Lung microvascular endothelial cell (primary cell): Measurements from ENCODE around the gene ARHGAP6. TPM values are rescaled to one million over a fixed set of nuclear protein-coding genes. Genes with fewer than 3 reads are reported as not detected.

Experiments used
- DNase-seq, 2 donors: peaks; one replicate each; pipeline versions ENCODE4 v3.0.0 to v3.0.0-alpha.2; 2010; ENCODE audit warnings: low read depth in 2 of 2
- total RNA-seq: library from RNA; depleted of rRNA; stranded (reverse); fragments of >200 nt; gene quantifications from 2 replicates; pipeline ENCODE4 v1.2.1, GENCODE V29; 2014

Gene ARHGAP6
- total RNA-seq, 1 donor from 2014 or later, result under 0.01 TPM

GRCh38 chrX:11575332-11575731 lies 90.4 kb downstream of the ARHGAP6 start:
- DNase-seq, result no peak

DNA sequence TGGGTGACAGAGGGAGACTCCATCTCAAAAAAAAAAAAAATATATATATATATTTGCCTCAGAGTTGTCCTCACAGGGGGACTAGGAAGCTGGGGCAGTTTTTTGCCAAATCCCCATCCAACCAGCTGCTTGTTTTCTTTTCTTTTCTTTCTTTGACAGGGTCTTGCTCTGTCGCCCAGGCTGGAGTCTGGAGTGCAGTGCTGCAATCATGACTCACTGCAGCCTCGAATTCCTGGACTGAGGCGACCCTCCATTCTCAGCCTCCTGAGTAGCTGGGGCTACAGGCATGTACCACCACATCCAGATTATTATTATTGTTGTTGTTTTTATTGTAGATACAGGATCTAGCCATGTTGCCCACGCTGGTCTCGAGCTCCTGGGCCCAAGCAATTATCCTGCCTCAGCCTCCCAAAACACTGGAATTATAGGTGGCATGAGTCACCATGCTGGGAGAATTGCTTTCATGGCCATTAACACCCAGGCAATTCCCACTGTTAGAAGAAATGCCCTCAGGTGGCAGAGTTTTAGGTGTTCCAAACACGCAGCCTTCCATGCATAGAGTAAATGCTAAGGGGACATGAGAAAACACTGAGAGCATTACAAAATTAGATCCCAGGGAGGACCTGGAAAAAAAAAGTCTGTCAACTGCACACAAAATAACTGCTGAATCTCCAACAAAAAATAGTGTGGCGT lies 98.0 kb downstream of the ARHGAP6 start:
- no peak for DNase-seq

DNA sequence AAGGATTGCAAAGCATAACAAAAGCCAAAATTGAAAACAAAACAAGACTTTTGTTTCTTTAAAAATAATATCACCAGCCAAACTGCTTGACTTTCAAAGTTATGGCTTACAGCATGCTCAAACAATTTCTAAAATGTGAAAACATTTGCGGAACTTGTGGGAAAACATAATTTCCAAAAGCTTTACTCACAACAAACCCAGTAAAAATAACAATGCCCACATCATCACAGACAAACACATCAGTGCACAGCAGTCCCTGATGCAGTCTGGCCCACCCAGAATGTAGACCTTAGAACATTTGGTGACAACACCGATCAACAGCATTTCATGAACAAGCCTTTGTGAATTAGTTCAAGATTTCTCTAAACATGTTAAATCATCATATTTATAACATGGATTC lies 98.9 kb downstream of the ARHGAP6 start:
- DNase-seq, result no peak

- DNase-seq, result no peak
Observed at GRCh38 chrX:11566173-11566572, 99.5 kb downstream of the ARHGAP6 start.

- no peak for DNase-seq
Observed at GRCh38 chrX:11564546-11564945, 101.2 kb downstream of the ARHGAP6 start.

- no peak for DNase-seq
Observed at GRCh38 chrX:11562570-11562969, 103.2 kb downstream of the ARHGAP6 start.

DNA sequence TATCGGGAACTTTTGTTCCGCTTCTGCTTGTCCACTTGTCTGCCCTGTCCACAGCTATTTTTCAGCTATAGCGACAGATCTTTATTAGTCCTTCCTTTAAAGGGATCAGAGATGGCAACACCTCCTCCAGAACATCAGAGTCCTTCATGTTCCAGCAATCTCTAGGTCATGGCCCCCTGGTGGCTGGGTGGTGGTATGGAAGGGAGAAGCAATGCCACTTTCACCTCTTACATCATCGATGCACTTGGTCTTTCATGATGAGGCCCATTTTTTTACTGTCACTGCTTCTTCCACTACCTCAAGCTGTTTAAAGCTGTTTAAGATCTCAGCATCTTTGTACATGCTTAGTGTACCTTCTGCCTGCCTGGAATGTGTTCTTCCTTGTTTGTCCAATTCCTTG lies 106.7 kb downstream of the ARHGAP6 start:
- peak; percentile 9 to 18 for DNase-seq

DNA sequence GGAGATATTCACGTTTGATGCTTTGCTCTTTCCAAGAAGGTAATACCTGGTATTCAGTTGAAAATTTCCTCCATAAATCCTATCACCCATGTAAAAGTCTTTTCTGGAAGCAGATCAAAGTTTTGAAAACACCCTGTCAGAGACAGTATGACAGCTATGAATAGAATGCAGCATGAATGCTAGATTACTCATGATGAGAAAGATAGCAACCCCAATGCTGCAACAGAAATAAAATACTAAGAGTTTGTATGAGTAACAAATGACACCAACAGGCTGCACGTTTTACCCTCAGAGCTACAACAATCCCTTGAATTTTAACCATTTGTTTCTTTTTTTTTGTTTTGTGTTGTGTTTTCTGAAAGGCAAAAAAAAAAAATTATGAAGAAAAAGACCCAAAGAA lies 108.6 kb downstream of the ARHGAP6 start:
- DNase-seq, result peak in 1 of 2 donors; percentile 11

- no peak for DNase-seq
Observed at GRCh38 chrX:11555759-11556158, 110.0 kb downstream of the ARHGAP6 start.

GRCh38 chrX:11553594-11553993 lies 112.1 kb downstream of the ARHGAP6 start:
- DNase-seq, result no peak

DNA sequence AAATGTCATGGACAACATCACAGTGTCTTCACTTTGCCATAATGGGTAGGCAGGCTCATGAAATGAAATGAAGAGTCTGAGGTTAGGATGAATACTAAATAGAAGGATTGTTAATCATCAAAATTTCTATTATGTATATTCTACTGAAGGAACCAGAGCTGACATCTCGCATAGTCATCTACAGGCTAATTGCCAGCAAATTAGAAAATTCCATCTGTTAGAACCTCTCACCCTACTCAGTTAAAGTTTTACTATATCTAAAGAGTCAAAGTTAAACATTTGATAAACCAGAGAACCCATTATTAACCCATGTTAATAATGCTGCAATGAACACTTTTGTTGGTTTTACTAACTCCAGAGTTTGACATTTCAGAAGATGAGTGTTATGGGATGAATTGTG lies 114.6 kb downstream of the ARHGAP6 start:
- DNase-seq, result no peak

DNA sequence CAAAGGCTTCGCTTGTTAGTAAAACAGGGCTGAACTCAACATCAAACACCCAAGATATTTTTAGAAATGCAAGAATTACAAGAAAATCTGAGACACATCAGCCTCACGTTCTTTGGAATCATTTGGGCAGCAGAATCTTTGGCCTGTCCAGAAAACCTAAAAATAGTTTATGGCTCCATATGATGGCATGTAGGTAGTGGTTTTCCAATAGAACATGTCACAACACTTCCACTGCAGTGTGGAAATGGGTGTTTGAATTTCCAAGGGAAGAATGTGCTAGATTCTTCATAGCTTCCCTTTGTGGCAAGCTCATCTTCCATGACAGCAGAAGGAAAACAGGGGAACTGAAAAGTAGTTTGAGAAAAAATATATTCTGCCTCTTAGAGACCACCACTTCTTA lies 118.8 kb downstream of the ARHGAP6 start:
- DNase-seq, result no peak

DNA sequence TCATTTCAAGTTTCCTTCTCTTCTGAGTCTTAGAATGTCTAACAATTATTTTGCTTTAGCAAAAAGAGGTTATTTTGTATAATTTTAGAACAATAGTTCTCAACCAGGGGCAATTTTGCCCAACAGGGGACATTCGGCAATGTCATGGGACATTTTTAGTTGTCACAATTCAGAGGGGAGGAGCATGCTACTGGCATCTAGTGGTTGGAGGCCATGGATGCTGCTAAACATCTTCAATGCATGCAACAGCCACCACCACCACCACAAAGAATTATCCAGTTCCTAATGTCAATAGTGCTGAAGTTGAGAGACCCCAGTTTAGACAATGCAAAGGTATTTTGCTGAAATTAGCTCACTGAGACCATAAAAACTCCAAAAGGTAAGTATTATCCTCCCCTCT lies 122.5 kb downstream of the ARHGAP6 start:
- DNase-seq, result no peak

DNA sequence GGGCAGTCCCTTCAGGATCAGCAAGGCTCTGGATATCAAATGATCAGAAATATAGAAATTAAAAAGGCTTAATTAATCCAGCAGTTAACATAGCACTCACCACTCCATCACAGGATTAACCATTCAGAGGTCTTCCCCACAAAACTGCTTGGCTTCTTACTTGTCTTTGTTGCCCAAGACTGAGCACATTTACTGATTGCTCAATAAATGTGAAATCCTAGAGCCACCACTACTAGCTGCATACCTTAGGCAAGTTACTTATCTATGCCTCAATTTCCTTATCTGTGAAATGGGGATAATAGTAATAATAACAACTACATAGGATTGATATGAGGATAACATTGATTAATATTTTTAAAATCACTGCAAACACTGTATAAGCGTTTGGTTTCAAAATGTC lies 124.2 kb downstream of the ARHGAP6 start:
- DNase-seq, result no peak

GRCh38 chrX:11540532-11541377 lies 125.0 kb downstream of the ARHGAP6 start:
- no peak for DNase-seq

DNA sequence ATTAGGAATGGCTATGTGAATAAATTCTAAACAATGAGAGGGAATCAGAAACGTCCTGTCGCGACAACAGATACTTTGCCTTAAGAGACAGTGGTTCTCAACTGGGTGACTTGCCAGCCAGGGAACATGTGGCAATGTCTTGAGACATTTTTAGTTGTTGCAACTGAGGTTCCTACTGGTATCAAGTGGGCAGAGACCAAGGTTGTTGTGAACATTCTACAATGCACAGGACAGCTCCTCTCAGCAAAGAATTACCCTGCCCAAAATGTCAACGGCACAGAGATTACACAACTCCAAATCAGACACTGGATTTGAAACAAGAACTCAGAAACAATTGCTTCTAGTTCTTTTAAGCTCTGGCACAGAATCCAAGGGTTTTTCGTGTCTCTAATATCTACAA lies 128.6 kb downstream of the ARHGAP6 start:
- DNase-seq, result no peak

DNA sequence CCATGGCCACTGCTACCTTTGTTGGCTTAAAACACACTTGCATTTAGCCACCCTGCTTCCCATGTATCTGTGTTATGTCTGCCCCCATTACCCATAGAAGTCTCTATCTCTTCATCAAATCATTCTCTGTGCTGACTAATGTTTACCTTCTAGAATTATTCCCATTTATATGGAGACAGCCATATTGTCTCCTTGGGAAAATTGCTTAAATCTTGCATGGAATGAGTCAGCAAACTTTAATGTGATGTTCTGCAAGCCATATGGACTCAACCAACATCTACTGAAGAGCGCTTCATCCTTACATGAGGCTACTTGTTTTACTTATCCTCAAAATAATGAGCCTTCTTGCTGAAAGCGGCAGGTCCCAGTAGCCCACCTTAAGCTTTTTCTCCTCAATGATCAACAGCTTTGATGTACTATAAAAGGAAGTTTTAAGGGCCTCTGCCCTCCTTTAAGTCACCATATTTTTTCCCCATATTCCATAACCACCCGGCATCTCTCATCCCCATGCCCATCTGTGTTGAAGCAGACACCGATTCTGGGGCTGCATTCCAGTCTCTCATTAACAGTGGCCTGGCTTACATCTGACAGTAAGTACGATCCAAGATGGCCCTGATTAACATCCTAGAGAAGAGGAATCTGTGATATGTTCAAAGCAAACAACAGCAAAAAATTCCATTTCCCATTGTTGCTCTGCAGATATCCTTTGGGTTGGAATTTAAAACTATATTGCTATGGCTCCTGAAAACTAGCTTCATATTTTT lies 130.4 kb downstream of the ARHGAP6 start:
- no peak for DNase-seq

DNA sequence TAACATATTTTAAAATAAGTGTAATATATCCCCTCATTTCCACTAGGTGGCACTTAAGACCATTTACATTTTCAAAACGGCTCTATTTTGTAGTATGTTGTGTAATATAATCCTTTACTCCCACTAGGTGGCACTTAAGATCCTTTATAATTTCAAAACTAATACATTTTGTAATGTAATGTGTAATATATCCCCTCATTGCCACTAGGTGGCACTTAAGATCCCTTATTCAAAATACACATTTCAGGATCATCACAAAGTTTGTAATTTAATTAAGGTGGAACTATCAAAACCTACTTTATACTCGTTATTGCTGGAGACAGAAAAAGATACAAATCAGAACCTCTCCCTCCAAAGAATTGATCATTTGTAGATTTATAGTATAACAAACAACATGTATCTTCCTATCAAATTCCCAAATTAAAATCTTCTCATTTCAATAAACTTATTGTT lies 132.5 kb downstream of the ARHGAP6 start:
- DNase-seq, result peak; percentile 81 to 87

DNA sequence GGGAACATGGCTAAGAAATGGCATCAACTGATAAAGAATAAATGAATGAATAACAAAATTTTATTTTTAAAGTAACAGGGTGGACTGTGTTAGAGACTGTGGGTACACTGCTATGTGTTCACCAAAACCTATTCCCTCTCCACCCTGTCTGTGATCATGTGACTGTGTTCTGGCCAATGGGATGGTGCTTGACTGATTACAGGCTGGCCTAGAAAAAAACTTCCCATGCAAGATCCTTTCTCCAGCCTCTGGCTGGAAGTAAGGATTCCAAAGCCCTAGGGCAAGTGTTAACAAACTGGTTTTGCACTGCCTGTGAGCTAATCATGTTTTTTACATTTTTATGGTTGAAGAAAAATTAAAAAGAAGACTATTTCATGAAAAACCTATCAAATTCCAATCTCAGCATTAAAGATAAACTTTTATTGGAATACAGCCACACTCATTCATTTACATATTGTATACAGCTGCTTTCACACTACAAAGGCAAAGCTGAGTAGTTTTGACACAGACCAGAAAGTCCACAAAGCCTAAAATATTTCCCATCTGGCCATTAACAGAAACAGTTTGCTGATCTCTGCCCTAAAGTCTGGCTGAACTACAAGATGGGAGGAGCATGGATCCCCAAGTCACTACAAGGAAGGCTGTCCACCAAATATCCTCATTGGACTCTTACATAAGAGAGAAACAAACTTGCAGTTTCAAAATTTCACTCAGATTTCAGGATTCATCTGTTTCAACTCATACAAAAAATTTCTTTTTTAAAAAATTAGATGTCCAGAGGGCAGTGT lies 133.2 kb downstream of the ARHGAP6 start:
- no peak for DNase-seq

DNA sequence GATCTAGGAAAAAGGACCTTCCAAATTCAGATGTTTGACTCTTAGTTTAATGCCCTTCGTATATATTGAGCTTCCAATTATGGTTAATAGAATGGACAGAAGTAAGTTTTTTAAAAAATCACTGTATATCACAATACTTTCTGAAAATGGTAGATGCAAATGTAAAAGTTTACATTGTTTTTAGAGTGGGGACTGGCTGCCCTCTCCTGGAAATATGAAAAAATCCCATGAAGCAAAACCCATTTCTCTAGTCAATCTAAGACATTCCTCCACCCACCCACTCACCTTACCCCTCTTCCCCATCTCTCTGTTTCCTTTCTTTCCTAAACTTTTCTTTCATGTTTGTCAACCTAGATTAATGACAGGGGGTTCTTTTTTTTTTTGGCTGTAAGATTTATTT lies 134.5 kb downstream of the ARHGAP6 start:
- peak; percentile 3 to 26 for DNase-seq

- DNase-seq, result no peak
Observed at GRCh38 chrX:11530621-11531020, 135.1 kb downstream of the ARHGAP6 start.
